Raji (cell line): ENCODE results near the gene CCDC85C.

Source experiments
- POLR2A ChIP-seq: IDR thresholded peaks from 2 replicates; pipeline ENCODE4 v1.6.1; 2011; ENCODE audit warnings: low read depth, low read length, control low read depth; ENCODE audit not compliant: insufficient read depth

The CCDC85C gene

DNA sequence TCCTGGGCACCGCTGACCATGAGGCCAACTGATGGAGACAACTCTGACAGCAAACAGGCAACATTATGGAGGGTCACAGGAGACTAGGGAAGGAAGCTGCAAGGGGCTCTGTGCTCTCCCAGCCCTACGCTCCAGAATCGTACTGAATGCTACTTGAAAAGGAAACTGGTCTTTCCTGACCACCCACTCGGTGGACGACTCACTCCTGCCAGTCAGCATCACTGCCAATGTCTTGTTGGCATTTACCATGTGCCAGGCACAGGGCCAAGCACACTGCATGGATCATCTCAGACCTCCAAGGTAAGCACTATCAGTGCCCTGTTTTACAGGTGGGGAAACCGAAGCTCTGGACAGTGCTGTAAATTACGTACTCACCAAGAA is 38.0 kb downstream of the CCDC85C start:
- no peak for TF ChIP-seq POLR2A

DNA sequence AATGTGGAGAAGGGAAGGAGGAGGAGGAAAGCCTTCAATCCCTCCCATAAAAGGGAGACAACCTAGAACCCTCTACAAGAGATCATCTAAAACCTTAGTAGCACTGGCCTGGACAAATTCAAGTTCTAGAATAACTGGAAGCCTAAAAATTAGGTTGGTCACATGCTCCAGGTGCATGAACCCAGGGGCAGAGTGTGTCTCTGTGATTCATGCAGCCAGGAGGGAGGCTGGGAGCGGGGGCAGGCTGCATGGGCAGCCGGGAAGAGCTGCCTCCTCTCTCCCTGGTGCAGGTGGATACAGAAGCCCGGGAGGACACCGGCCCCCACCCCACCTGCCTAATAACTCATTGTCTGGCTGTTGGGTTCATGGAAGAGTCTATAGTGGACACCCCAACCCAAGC is 38.6 kb downstream of the CCDC85C start:
- no peak for TF ChIP-seq POLR2A

GRCh38 chr14:99564926-99565259 is 39.1 kb downstream of the CCDC85C start:
- TF ChIP-seq POLR2A: no peak

DNA sequence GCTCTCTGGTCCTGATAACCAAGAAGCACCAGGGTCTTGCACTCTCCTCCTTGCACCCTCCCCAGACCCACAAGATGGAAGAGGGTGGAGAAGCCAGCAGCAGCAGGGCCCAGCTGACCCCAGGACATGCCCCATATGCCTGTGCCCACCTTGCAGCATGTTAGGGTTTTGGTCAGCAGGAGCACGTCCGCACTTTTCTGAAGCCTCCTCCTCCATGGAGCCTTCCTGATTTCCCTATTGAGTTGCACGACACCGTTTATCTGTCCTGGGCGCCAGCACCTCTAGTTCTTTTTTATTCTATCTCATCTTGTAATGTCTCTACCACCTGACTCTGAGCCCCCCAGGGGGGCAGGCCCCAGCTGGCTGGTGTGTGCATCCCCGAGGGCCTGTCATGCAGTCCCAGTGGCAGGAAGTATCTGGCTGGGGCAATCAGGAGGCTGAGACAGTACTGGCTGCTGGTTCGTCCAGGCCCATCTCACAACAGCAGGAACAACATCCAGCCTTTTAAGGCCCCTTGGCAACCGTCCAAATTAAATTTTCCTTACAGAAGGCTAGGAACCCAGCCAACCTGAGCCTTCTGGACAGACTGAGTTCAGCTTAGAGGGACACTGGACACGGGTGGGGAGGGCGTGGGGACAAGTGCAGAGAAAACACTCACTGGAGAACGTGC is 39.6 kb downstream of the CCDC85C start:
- no peak for TF ChIP-seq POLR2A

DNA sequence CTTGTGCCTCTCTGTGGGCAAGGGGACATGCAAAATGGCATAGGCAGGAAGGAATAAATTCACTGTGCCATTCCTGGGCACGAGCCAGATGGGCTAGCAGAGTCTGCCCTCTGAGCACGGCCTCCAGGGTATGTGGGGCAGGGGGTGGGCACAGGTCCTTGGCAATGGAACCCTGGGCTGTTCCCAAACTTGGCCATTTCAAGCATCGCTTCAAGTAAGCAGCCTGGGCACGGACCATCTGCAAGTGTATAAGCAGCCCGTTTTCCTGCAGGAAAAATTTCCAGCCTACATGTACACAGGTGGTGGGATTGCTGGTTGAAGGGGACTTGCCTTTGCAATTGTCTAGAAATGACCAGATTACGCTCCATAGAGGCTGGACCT is 40.3 kb downstream of the CCDC85C start:
- no peak for TF ChIP-seq POLR2A

GRCh38 chr14:99562856-99563748 is 40.9 kb downstream of the CCDC85C start:
- no peak for TF ChIP-seq POLR2A

DNA sequence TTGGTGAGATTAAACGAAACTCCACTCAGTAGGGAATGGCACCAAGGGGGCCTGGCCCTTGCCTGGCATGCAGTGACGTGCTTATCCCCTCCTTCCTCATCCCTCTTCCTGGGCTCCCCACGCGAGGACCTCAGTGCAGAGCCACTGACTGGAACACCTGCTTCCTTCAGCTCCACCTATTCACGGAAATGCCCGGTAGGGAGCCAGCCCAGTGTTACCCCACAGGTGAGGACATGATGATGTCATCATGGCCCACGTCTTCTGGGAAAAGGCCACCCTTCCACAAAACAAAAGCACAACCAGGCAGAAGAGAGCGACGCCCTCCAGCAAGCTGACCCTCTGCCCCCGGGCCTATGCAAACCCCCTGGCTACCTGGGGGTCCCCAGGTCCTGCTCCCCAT is 42.1 kb downstream of the CCDC85C start:
- no peak for TF ChIP-seq POLR2A

DNA sequence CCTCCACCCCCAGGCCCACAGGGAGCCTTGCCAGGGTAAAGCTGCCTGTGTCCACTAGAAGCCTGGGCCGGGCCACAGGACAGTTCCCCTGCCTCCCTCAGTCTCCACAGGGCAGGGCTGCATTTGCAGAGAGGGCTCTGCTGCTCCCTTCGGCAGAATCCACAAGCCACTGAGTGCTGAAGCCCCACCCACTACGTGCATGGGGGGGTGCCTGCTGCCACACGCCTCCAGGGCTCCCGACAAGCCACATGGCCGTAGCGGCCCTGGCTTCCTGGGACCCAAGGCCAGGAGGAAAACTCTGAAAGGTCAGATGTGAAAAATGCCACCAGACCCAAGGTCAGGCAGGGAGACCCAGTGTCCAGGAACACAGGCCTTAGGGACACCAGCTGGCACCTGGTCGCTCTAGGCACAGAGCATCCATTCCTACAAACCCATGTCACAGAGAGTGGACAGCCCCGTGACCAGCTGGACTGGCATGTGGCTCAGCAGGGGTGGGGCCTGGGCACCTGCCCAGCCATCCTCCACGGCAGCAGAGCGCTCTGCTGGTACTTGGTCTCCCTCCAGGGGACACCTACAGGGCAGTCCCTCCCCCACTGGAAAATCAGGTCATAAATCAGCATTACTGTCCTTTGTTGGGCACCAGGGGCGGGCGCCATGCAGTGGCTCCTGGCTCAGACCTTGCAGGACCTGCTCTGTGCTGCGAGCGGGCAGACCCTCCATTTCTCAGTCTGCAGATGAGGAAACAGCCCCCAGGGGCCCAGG is 42.9 kb downstream of the CCDC85C start:
- TF ChIP-seq POLR2A: no peak

- no peak for TF ChIP-seq POLR2A
These were observed 43.6 kb downstream of the CCDC85C start for GRCh38 chr14:99560403-99560802.

DNA sequence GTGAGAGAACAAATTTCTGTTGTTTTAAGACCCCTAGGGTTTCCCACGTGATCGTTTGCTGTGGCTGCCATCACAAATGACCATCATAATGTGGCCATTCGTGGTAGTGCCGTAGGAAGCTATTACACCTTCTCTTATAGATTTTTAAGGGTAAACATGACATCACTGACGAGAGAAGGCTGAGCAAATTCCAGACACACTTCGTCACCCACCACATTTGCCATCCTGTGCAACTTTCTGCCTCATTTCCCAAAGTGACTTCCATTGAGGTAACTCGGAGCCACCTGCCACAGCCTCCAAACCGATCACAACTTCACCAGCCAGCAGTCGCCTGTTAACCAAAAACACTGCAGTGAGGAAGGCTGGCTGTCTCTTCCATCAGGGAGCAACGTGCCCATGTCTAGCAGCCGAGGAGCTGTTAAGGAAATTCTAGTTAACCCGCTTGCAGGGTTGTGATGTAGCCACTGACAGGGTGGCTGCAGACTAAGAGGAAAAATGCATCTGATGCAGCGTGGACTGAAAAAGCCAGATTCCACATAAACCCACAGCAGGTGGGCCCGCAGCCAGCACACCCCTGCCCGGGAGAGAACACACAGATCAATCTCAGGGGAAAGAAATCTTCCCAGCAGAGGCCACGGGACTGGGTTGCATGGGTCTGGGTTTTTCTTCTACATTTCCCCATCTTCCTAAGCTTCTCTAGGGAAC is 44.6 kb downstream of the CCDC85C start:
- no peak for TF ChIP-seq POLR2A

DNA sequence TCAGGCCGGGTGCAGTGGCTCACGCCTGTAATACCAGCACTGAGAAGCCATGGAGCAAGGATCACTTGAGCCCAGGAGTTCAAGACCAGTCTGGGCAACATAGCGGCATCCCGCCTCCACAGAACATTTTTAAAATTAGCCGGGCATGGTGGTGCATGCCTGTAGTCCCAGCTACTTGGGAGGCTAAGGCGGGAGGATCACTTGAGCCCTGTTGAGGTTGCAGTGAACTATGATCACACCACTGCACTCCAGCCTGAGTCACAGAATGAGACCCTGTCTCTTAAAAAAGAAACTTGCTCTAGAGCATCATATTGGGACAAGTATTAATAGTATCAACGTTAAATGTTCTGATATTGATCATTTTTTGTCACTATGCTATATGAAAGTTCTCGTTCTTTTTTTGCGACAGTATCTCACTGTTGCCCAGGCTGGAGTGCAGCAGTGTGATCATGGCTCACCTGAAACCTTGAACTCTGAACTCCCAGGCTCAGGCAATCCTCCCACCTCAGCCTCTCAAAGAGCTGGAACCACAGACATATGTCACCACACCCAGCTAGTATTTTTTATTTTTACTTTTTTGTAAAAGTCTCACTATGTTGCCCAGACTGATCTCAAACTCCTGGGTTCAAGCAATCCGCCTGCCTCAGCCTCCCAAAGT is 47.7 kb downstream of the CCDC85C start:
- no peak for TF ChIP-seq POLR2A

DNA sequence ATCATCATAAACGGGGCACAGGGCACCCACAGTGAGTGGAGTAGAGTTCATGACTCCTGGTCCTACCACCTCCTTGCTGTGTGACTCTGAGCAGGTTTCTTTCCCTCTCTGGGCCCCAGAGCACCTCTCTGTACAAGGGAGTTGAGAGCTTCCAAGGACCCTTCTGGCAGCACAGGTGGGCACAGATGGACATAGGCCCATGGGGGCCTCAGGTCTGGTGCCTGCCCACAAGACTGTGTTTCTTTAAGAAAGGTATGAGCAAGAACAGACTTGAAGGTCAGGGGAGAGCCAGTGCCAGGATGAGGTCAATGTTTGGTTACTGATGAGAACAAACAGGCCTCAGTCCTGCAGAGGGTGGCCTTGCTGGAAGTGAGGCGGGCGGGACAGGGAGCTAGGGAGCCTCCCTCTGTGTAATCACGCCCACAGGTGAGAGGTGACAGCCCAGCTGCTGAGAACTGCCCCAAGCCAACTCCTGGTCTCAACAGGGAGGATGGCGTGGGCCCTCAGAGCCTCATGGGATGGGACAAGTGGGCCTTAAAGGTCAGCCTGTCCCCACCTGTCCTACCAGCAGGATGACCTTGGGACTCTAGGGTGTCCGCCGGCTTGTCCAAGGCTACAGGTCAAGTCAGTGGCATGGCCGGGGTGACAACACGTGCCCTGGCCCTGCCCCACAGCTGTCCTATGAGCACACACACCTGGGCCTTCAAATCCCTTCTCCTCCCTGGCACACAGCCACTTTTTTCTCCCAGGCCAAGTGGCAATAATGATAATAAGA is 49.1 kb downstream of the CCDC85C start:
- no peak for TF ChIP-seq POLR2A

DNA sequence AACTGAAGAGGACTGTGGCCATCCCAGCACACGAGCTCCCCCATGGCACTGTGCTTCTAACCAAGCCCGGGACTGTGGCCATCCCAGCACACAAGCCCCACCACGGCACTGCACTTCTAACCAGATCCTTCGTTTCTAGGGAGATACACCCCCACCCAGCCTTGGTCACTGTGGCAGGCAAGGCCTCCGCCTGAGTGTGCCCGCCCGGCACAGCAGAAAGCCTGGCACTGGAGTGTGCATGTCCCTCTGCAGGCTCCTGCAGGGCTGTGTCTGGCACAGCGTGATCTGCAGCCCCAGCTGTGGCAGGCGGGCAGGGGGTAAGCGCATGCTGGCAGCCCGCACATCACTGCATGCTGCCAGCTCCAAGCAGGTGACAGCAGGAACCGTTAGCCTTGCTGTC is 49.8 kb downstream of the CCDC85C start:
- TF ChIP-seq POLR2A: no peak
